Upper lobe of left lung (tissue), 6 donors: Measurements from ENCODE around the gene DUSP16. TPM values are rescaled to one million over a fixed set of nuclear protein-coding genes. Genes with fewer than 3 reads are reported as not detected.

Experiments
- ATAC-seq, 2 donors: fragments of 200-7000 bp; cut with Tn5 transposase; one replicate each; pipeline ENCODE4 v1.9.1; 2022; ENCODE audit warnings: mild to moderate bottlenecking in 2 of 2, moderate library complexity in 2 of 2; ENCODE audit not compliant: low FRiP score in 2 of 2
- DNase-seq, 2 donors: peaks; one replicate each; pipeline ENCODE4 v3.0.0-alpha.2; 2019 to 2020
- H3K27ac ChIP-seq, 4 donors: fragments of 200-600 bp; sonication (generic); one replicate each; pipeline ENCODE4 v1.5.1; 2016 to 2019
- H3K27me3 ChIP-seq, 4 donors: fragments of 200-600 bp; sonication (generic); one replicate each; pipeline ENCODE4 v1.5.1; 2017 to 2019
- H3K36me3 ChIP-seq, 4 donors: fragments of 200-600 bp; sonication (generic); one replicate each; pipeline ENCODE4 v1.5.1; 2016 to 2019
- H3K4me1 ChIP-seq, 4 donors: fragments of 200-600 bp; sonication (generic); one replicate each; pipeline ENCODE4 v1.5.1; 2018 to 2019
- H3K4me3 ChIP-seq, 4 donors: fragments of 200-600 bp; sonication (generic); one replicate each; pipeline ENCODE4 v1.5.1; 2017 to 2019; ENCODE audit warnings: mild to moderate bottlenecking in 2 of 4, moderate library complexity in 1 of 4
- H3K9me3 ChIP-seq, 4 donors: fragments of 200-600 bp; sonication (generic); one replicate each; pipeline ENCODE4 v1.5.1; 2018 to 2019
- CTCF ChIP-seq, 6 experiments: fragments of 450-650 bp in 4 of 6; fragments of 200-600 bp in 2 of 6; sonication (generic) in 2 of 6; IDR thresholded peaks; one replicate each; pipeline ENCODE4 v1.5.1; 2016 to 2019; ENCODE audit warnings: antibody characterized with exemption in 6 of 6
- EP300 ChIP-seq, 4 donors: sonication (generic); formaldehyde crosslinking; IDR thresholded peaks; one replicate each; pipeline ENCODE4 v1.5.1; 2017; ENCODE audit warnings: antibody characterized with exemption in 4 of 4, control low read depth in 2 of 4
- POLR2A ChIP-seq, 4 donors: fragments of 450-650 bp; IDR thresholded peaks; one replicate each; pipeline ENCODE4 v1.5.1; 2016 to 2017; ENCODE audit warnings: antibody characterized with exemption in 4 of 4, mild to moderate bottlenecking in 2 of 4
- POLR2AphosphoS5 ChIP-seq, 2 donors: sonication (generic); formaldehyde crosslinking; IDR thresholded peaks; one replicate each; pipeline ENCODE4 v1.5.1; 2017; ENCODE audit warnings: antibody characterized with exemption in 2 of 2
- WGBS, 2 donors: methylation state at CpG; one replicate each; pipeline ENCODE4 v1.1.5; 2017 to 2018; 5-methylcytosine and 5-hydroxymethylcytosine counted together
- total RNA-seq, 6 donors: library from RNA; depleted of rRNA in 4 of 6; stranded (reverse); fragments of >200 nt in 4 of 6; gene quantifications; one replicate each; pipeline versions ENCODE4 v1.1.0 to v1.2.1, GENCODE V29; 2016 to 2021
- donor health status: DM: no; HTN: no; CAD: no; lungs with moderate emphysema.
- donor health status: DM: no; HTN: yes; CAD: no; lungs with severe emphysema.

Gene DUSP16
- total RNA-seq, 6 donors from 2014 or later, result 23.7 to 51.6 (median 41.7) TPM

DNA sequence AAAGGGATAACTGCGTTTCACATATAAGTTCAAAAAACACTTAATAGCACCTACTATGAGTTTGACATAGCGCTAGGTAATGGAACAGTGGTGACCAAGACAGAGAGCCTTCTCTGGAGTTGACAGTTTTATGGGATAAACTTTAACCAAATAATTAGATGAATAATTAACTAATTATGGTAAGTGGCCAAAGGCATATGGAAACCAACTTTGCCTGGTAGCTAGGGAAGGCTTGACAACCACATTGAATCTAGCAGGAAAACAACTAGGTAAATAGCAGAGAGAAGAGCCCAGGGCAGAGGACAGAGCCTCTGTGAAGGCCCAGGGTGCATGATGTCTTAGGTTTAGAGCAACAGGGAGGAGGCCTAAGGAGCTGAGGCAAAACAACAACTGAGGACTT, 52.1 kb downstream of the DUSP16 start:
- Histone ChIP-seq H3K27me3 (no peaks in the 10 kb centered on the region), H3K4me3 (no peak overlapping the region), H3K9me3 (no peaks in the 10 kb centered on the region), H3K27ac (no peak overlapping the region), H3K4me1 (peaks cover 25 to 33% (median 32%) of the 10 kb centered on the region in 4 donors), H3K36me3 (peaks cover 0 to 3% (median 1%) of the 10 kb centered on the region in 4 donors)
- no peak for DNase-seq
- WGBS, 2 donors, result 97 to 98% methylated on average over 2 of the region's 2 CpGs
- ATAC-seq, result no peak
- TF ChIP-seq EP300 (IDR thresholded peaks at IDR 0.05) (no peak), CTCF (IDR thresholded peaks at IDR 0.05) (no peak), POLR2AphosphoS5 (IDR thresholded peaks at IDR 0.05) (no peak), POLR2A (IDR thresholded peaks at IDR 0.05) (no peak)

DNA sequence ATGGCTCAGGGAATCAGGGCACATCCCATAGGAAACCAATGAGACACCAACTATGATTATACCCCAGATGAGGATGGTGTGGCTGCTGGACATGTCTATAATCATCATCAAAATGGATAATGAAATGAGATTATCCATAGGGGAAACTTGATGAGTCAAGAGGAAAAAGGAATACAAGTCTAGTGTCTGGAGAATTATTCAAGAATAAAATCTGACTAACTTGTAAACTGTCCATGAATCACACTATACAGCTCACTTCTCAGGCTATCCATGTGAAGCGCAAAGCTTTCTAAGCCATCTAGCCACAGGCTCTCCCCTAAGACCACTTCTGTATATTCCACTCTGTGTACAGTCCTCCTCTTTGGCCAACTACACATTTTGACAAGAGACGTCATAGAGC, 52.5 kb downstream of the DUSP16 start:
- Histone ChIP-seq H3K27me3 (no peaks in the 10 kb centered on the region), H3K27ac (peak overlapping the region in 2 of 4 donors; percentile 43 to 58), H3K9me3 (no peaks in the 10 kb centered on the region), H3K4me3 (no peak overlapping the region), H3K4me1 (peaks cover 26 to 37% (median 36%) of the 10 kb centered on the region in 4 donors), H3K36me3 (peaks cover 0 to 3% (median 1%) of the 10 kb centered on the region in 4 donors)
- no peak for DNase-seq
- WGBS, 2 donors, result 92 to 94% methylated on average over 2 of the region's 2 CpGs
- no peak for ATAC-seq
- TF ChIP-seq POLR2AphosphoS5 (IDR thresholded peaks at IDR 0.05), result no peak
- no peak for TF ChIP-seq POLR2A (IDR thresholded peaks at IDR 0.05)
- TF ChIP-seq EP300 (IDR thresholded peaks at IDR 0.05), result no peak
- no peak for TF ChIP-seq CTCF (IDR thresholded peaks at IDR 0.05)

DNA sequence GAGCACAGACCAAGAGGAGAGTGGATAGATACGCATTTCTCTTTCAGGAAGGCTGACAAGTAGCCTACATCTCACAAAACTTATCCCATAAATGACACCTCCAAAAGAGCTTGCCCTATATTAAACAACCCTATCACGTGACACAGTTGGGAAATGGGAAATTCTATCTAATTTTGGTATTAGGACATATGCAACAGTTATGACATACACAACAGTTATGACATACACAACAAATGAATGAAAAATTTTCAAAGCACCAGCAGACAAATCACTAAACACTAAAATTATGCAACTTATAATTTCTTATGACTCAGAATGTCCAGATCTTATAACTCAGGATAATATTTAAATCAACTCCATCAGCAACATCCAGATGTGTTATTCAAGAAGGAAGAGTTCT, 54.1 kb downstream of the DUSP16 start:
- H3K27me3 ChIP-seq, result no peaks in the 10 kb centered on the region
- TF ChIP-seq POLR2A (IDR thresholded peaks at IDR 0.05) (no peak), POLR2AphosphoS5 (IDR thresholded peaks at IDR 0.05) (no peak), CTCF (IDR thresholded peaks at IDR 0.05) (no peak), EP300 (IDR thresholded peaks at IDR 0.05) (no peak)
- DNase-seq (no peak), ATAC-seq (no peak)
- no peak overlapping the region for H3K4me3 ChIP-seq
- WGBS, 2 donors, result 75 to 83% methylated on average over 2 of the region's 2 CpGs
- peaks cover 0 to 3% (median 1%) of the 10 kb centered on the region in 4 donors for H3K36me3 ChIP-seq
- H3K9me3 ChIP-seq, result no peaks in the 10 kb centered on the region
- H3K27ac ChIP-seq, result no peak overlapping the region
- H3K4me1 ChIP-seq, result peaks cover 26 to 42% (median 38%) of the 10 kb centered on the region in 4 donors

GRCh38 chr12:12507121-12507520, 55.5 kb downstream of the DUSP16 start:
- Histone ChIP-seq H3K27ac (peak overlapping the region in 3 of 4 donors; percentile 63 to 82 (median 75)), H3K4me3 (no peak overlapping the region), H3K36me3 (no peaks in the 10 kb centered on the region), H3K27me3 (no peaks in the 10 kb centered on the region), H3K4me1 (peaks cover 26 to 45% (median 38%) of the 10 kb centered on the region in 4 donors), H3K9me3 (no peaks in the 10 kb centered on the region)
- ATAC-seq (no peak), DNase-seq (no peak)
- WGBS, 2 donors, result 87 to 90% methylated on average over 1 of the region's 1 CpG
- no peak for TF ChIP-seq EP300 (IDR thresholded peaks at IDR 0.05)
- TF ChIP-seq POLR2A (IDR thresholded peaks at IDR 0.05), result no peak
- TF ChIP-seq POLR2AphosphoS5 (IDR thresholded peaks at IDR 0.05), result no peak
- TF ChIP-seq CTCF (IDR thresholded peaks at IDR 0.05), result no peak

- Histone ChIP-seq H3K9me3 (no peaks in the 10 kb centered on the region), H3K27me3 (no peaks in the 10 kb centered on the region), H3K4me1 (peaks cover 26 to 45% (median 38%) of the 10 kb centered on the region in 4 donors), H3K36me3 (no peaks in the 10 kb centered on the region), H3K27ac (peak overlapping the region; percentile 6 to 82 (median 69)), H3K4me3 (peak overlapping the region in 3 of 4 donors; percentile 4 to 29 (median 17))
- DNase-seq, result no peak
- no peak for TF ChIP-seq EP300 (IDR thresholded peaks at IDR 0.05)
- no peak for TF ChIP-seq POLR2AphosphoS5 (IDR thresholded peaks at IDR 0.05)
- TF ChIP-seq CTCF (IDR thresholded peaks at IDR 0.05), result no peak
- 48 to 64% methylated on average over 3 of the region's 3 CpGs for WGBS, 2 donors
- peak; percentile 58 to 74 for ATAC-seq
These were observed 56.2 kb downstream of the DUSP16 start for GRCh38 chr12:12506496-12506890.
